Panc1 (cell line): ENCODE measurements around the gene SULF2. TPM values are rescaled to one million over a fixed set of nuclear protein-coding genes. Genes with fewer than 3 reads are reported as not detected.

Experiments used
- ATAC-seq: fragments of 200-7000 bp; cut with Tn5 transposase; 2 replicates; pipeline ENCODE4 v1.9.1; 2020; ENCODE audit warnings: mild to moderate bottlenecking, moderate library complexity
- BruUV-seq: library from RNA; stranded (reverse); fragments of 400-500 nt; replicated peaks from 2 replicates; lab custom pipeline; 2021; lab: Mats Ljungman, UMichigan
- CTCF ChIA-PET: fragments of 300-600 bp; sonication (Branson Sonifier 250); formaldehyde crosslinking; loops from one replicate; lab custom pipeline; 2022; ENCODE audit warnings: antibody characterized with exemption; lab: Charles Lee
- POLR2A ChIA-PET: fragments of 300-600 bp; sonication (Branson Sonifier 250); formaldehyde crosslinking; loops from one replicate; lab custom pipeline; 2022; ENCODE audit warnings: antibody characterized with exemption; lab: Charles Lee
- DNase-seq: peaks from one replicate; pipeline ENCODE4 v3.0.0-alpha.2; 2010; ENCODE audit warnings: low read depth, low spot score
- H3K27ac ChIP-seq: 2 replicates; pipeline ENCODE4 v1.5.1; 2011; ENCODE audit warnings: mild to moderate bottlenecking, low read length, inconsistent platforms
- H3K27me3 ChIP-seq: fragments of 200-500 bp; sonication (Bioruptor generic); 2 replicates; pipeline ENCODE4 v1.6.0; 2014; ENCODE audit warnings: low read length, inconsistent platforms; ENCODE audit not compliant: control insufficient read depth, insufficient read depth
- H3K36me3 ChIP-seq: fragments of 200-500 bp; sonication (Bioruptor generic); 2 replicates; pipeline ENCODE4 v1.5.1; 2014; ENCODE audit warnings: inconsistent platforms, mild to moderate bottlenecking, low read length, moderate library complexity; ENCODE audit not compliant: control insufficient read depth, insufficient read depth
- H3K4me1 ChIP-seq: 2 replicates; pipeline ENCODE4 v1.5.1; 2011; ENCODE audit warnings: inconsistent platforms, mild to moderate bottlenecking, low read length, moderate library complexity; ENCODE audit not compliant: control insufficient read depth, insufficient read depth
- H3K4me3 ChIP-seq, 2 experiments: 2 replicates each; pipeline ENCODE4 v1.5.1; 2011 to 2012; ENCODE audit warnings: low read depth in 2 of 2, low read length in 2 of 2, mild to moderate bottlenecking in 2 of 2, inconsistent platforms in 1 of 2, moderate library complexity in 1 of 2
- H3K9me3 ChIP-seq: fragments of 200-500 bp; sonication (Bioruptor generic); 2 replicates; pipeline ENCODE4 v1.5.1; 2014; ENCODE audit warnings: low read depth, mild to moderate bottlenecking, inconsistent platforms, low read length, moderate library complexity; ENCODE audit not compliant: control insufficient read depth, insufficient read depth
- POLR2AphosphoS5 ChIP-seq: IDR thresholded peaks from 2 replicates; pipeline ENCODE4 v1.6.1; 2012; ENCODE audit warnings: mild to moderate bottlenecking, low read depth, low read length, moderate library complexity
- SIN3A ChIP-seq: IDR thresholded peaks from 2 replicates; pipeline ENCODE4 v1.6.1; 2012; ENCODE audit warnings: low read depth, mild to moderate bottlenecking, low read length, moderate library complexity, borderline replicate concordance; ENCODE audit not compliant: insufficient read depth
- TCF7L2 ChIP-seq: IDR thresholded peaks from 2 replicates; pipeline ENCODE4 v1.6.1; 2011; ENCODE audit warnings: mild to moderate bottlenecking, low read depth, low read length, inconsistent platforms
- in situ Hi-C: cut with HindIII; loops from 2 replicates; pipeline ENCODE4 v1.10.0; 2016; ENCODE audit warnings: low sequenced_read_pairs, low pct_unique_long_range_greater_than_20kb
- intact Hi-C: fragments of 100-400 bp; cut with micrococcal nuclease; formaldehyde crosslinking; loops from one replicate; pipeline ENCODE4 v1.10.0; 2022; ENCODE audit not compliant: unreplicated experiment
- total RNA-seq: library from RNA; stranded (reverse); gene quantifications from one replicate; pipeline ENCODE4 v1.2.1, GENCODE V29; 2021; ENCODE audit not compliant: unreplicated experiment
- TF ChIP-seq, protein P1 (sequence below): fragments of 450-650 bp; IDR thresholded peaks from 2 replicates; pipeline ENCODE4 v1.5.1; 2017; ENCODE audit warnings: mild to moderate bottlenecking
- TF ChIP-seq, protein P2 (sequence below), 2 experiments: IDR thresholded peaks; 2 replicates each; pipeline ENCODE4 v1.6.1; 2011 to 2012; ENCODE audit warnings: low read depth in 2 of 2, control low read depth in 1 of 2, low read length in 1 of 2, mild to moderate bottlenecking in 1 of 2, moderate library complexity in 1 of 2; ENCODE audit not compliant: insufficient read depth in 1 of 2

SULF2 gene
- total RNA-seq, 1 experiment from 2014 or later, result 1.4 TPM

GRCh38 chr20:47810721-47811347 lies 25.6 kb upstream of the SULF2 start:
- intact Hi-C loops, result no loop called here
- Histone ChIP-seq H3K27me3 (peaks cover 19% of the 10 kb centered on the region), H3K27ac (no peak overlapping the region), H3K9me3 (no peaks in the 10 kb centered on the region), H3K4me1 (no peaks in the 10 kb centered on the region), H3K36me3 (no peaks in the 10 kb centered on the region), H3K4me3 (no peak overlapping the region)
- no peak for TF ChIP-seq SIN3A
- TF ChIP-seq, protein P1, sequence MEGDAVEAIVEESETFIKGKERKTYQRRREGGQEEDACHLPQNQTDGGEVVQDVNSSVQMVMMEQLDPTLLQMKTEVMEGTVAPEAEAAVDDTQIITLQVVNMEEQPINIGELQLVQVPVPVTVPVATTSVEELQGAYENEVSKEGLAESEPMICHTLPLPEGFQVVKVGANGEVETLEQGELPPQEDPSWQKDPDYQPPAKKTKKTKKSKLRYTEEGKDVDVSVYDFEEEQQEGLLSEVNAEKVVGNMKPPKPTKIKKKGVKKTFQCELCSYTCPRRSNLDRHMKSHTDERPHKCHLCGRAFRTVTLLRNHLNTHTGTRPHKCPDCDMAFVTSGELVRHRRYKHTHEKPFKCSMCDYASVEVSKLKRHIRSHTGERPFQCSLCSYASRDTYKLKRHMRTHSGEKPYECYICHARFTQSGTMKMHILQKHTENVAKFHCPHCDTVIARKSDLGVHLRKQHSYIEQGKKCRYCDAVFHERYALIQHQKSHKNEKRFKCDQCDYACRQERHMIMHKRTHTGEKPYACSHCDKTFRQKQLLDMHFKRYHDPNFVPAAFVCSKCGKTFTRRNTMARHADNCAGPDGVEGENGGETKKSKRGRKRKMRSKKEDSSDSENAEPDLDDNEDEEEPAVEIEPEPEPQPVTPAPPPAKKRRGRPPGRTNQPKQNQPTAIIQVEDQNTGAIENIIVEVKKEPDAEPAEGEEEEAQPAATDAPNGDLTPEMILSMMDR, result no peak
- TF ChIP-seq TCF7L2, result no peak
- TF ChIP-seq POLR2AphosphoS5, result no peak
- TF ChIP-seq, protein P2, sequence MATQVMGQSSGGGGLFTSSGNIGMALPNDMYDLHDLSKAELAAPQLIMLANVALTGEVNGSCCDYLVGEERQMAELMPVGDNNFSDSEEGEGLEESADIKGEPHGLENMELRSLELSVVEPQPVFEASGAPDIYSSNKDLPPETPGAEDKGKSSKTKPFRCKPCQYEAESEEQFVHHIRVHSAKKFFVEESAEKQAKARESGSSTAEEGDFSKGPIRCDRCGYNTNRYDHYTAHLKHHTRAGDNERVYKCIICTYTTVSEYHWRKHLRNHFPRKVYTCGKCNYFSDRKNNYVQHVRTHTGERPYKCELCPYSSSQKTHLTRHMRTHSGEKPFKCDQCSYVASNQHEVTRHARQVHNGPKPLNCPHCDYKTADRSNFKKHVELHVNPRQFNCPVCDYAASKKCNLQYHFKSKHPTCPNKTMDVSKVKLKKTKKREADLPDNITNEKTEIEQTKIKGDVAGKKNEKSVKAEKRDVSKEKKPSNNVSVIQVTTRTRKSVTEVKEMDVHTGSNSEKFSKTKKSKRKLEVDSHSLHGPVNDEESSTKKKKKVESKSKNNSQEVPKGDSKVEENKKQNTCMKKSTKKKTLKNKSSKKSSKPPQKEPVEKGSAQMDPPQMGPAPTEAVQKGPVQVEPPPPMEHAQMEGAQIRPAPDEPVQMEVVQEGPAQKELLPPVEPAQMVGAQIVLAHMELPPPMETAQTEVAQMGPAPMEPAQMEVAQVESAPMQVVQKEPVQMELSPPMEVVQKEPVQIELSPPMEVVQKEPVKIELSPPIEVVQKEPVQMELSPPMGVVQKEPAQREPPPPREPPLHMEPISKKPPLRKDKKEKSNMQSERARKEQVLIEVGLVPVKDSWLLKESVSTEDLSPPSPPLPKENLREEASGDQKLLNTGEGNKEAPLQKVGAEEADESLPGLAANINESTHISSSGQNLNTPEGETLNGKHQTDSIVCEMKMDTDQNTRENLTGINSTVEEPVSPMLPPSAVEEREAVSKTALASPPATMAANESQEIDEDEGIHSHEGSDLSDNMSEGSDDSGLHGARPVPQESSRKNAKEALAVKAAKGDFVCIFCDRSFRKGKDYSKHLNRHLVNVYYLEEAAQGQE (IDR thresholded peaks at IDR 0.05; ENCODE audit: insufficient read depth in 1 of 2, low read depth in 2 of 2, low read length in 1 of 2), result no peak
- ATAC-seq (no peak), DNase-seq (no peak)
- in situ Hi-C loops, result no loop called here
- ChIA-PET CTCF (no interaction called here), POLR2A (no interaction called here)
- no TSS peak for BruUV-seq

DNA sequence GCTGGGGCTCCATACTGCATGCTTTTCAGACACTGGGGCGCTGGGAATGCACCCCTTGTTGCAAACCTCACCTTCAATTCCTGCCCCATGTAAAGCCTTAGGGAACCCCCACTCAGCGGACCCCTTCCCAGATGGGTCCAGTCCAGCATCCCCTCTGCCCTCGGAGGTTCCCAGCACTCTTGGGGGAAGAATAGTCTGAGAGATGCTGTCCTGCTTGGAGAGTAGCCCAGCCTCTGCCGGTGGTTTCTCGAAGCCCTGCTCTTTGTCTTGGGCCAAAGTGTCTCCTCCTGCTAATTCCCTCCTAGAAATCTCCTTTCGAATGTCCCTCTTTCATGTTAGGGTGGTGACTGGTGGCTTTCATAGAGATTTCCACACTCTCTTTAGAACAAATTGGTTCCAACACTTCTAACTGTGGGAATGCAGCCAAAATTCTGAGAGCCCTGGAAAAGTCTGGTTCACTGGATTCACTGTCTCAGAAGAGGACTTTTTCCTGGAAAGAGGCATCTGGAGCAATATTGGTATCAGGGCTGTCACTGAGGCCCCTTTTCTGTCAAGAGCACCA lies 24.9 kb upstream of the SULF2 start:
- Histone ChIP-seq H3K4me3 (no peak overlapping the region), H3K36me3 (no peaks in the 10 kb centered on the region), H3K27me3 (peaks cover 19% of the 10 kb centered on the region), H3K9me3 (no peaks in the 10 kb centered on the region), H3K27ac (no peak overlapping the region), H3K4me1 (no peaks in the 10 kb centered on the region)
- no peak for DNase-seq
- in situ Hi-C loops (no loop called here), intact Hi-C loops (no loop called here)
- CTCF ChIA-PET, result no interaction called here
- TF ChIP-seq SIN3A (no peak), POLR2AphosphoS5 (no peak), TCF7L2 (no peak)
- TF ChIP-seq, protein P2 (IDR thresholded peaks at IDR 0.05; ENCODE audit: insufficient read depth in 1 of 2, low read depth in 2 of 2, low read length in 1 of 2), result no peak
- TF ChIP-seq, protein P1, result no peak
- no peak for ATAC-seq
- no TSS peak for BruUV-seq
- POLR2A ChIA-PET, result no interaction called here
